Heart right ventricle (tissue), 16 donors: ENCODE measurements around the gene PLD1. TPM values are rescaled to one million over a fixed set of nuclear protein-coding genes. Genes with fewer than 3 reads are reported as not detected.

Experiments
- ATAC-seq, 8 donors: fragments of 200-7000 bp; cut with Tn5 transposase; one replicate each; pipeline ENCODE4 v1.9.1; 2020; ENCODE audit warnings: mild to moderate bottlenecking in 8 of 8, moderate library complexity in 8 of 8, moderate number of reproducible peaks in 1 of 8
- DNase-seq, 2 donors: peaks; one replicate each; pipeline ENCODE4 v3.0.0-alpha.2; 2020
- H3K27ac ChIP-seq, 10 donors: fragments of 200-600 bp; sonication (generic) in 2 of 10; one replicate each; pipeline versions ENCODE4 v1.5.0 to v1.8.0; 2020 to 2022; ENCODE audit warnings: mild to moderate bottlenecking in 3 of 10
- H3K27me3 ChIP-seq, 7 donors: fragments of 200-600 bp; one replicate each; pipeline ENCODE4 v1.8.0; 2021 to 2022; ENCODE audit warnings: mild to moderate bottlenecking in 2 of 7
- H3K36me3 ChIP-seq, 9 donors: fragments of 200-600 bp; sonication (generic) in 1 of 9; one replicate each; pipeline versions ENCODE4 v1.5.0 to v1.8.0; 2020 to 2022; ENCODE audit warnings: mild to moderate bottlenecking in 2 of 9
- H3K4me1 ChIP-seq, 9 donors: fragments of 200-600 bp; sonication (generic) in 1 of 9; one replicate each; pipeline versions ENCODE4 v1.5.0 to v1.8.0; 2020 to 2022; ENCODE audit warnings: mild to moderate bottlenecking in 4 of 9
- H3K4me3 ChIP-seq, 10 donors: fragments of 200-600 bp; sonication (generic) in 2 of 10; one replicate each; pipeline versions ENCODE4 v1.5.0 to v1.8.0; 2020 to 2022; ENCODE audit warnings: mild to moderate bottlenecking in 7 of 10, moderate library complexity in 2 of 10
- H3K9me3 ChIP-seq, 11 donors: fragments of 200-600 bp in 10 of 11; sonication (generic) in 2 of 11; one replicate each; pipeline versions ENCODE4 v1.5.0 to v1.8.0; 2013 to 2022; ENCODE audit warnings: mild to moderate bottlenecking in 2 of 11, control low read depth in 1 of 11, moderate library complexity in 1 of 11
- CTCF ChIP-seq, 9 donors: fragments of 200-600 bp; sonication (generic) in 2 of 9; IDR thresholded peaks; one replicate each; pipeline versions ENCODE4 v1.5.0 to v1.8.0; 2021 to 2022; ENCODE audit warnings: antibody characterized with exemption in 9 of 9, mild to moderate bottlenecking in 5 of 9, moderate library complexity in 1 of 9
- WGBS, 2 donors: extraction: QIAGEN DNeasy Blood & Tissue Kit; methylation state at CpG; one replicate each; pipeline ENCODE4 v1.1.7; 2013; ENCODE audit warnings: inconsistent platforms in 1 of 2; 5-methylcytosine and 5-hydroxymethylcytosine counted together
- intact Hi-C, 10 donors: fragments of 100-400 bp; cut with DNase I; formaldehyde crosslinking; loops; one replicate each; pipeline versions ENCODE4 v1.11.1 to v1.14.2; 2022
- polyA plus RNA-seq, 2 donors: library from polyadenylated mRNA; stranded (reverse); fragments of 200-250 nt; gene quantifications; one replicate each; pipeline ENCODE4 v1.2.3, GENCODE V29; 2013
- total RNA-seq, 10 donors: library from RNA; stranded (reverse); fragmentation: NEBNext Ultra II Directional in 3 of 10; extraction: Animal tissue kit (Norgen Biotek cat#: 25700) in 3 of 10; gene quantifications; one replicate each; pipeline versions ENCODE4 v1.2.1 to v1.2.4, GENCODE V29; 2021 to 2023
- donor health status: Arrhythmogenic right ventricular cardiomyopathy.
- donor health status: ischemic (EF 13 %, LVEDD 7.1; RV severe dilation, severe dysfunction).
- donor health status: healthy with polysubstance abuse.
- donor health status: DM: no; HTN: yes; CAD: no.
- donor health status: DM: no; HTN: no; CAD: no.
- donor health status: ischemic (EF 25% LVEDD 6.9; RV normal size, moderate dysfunction).
- donor health status: ischemic (EF 25% LVEDD 5.7; RV mildly dilated, moderate dysfunction).
- donor health status: healthy.
- donor health status: DM: yes; HTN: yes; CAD: no.
- donor health status: Ischemic cardiomyopathy.
- donor health status: ischemic (EF 35%, LVEDD 5.7; RV mildly dilated, moderate dysfunction).
- donor health status: nonischemic (EF 11% LVEDD 7.7; RV severe dilation, severe dysfunction).
- donor health status: DM: yes; HTN: yes; CAD: no.
- donor health status: PGD.
- donor health status: ischemic (EF 29% LVEDD 5.4; RV normal size, mild dysfunction).
- donor health status: nonischemic (EF 23%, LVEDD 6.1; RV moderate dilation, normal function).

The PLD1 gene
- total and polyA plus RNA-seq, 12 donors: 10.5 to 83.3 (median 62.9) TPM

- intact Hi-C loops: loop anchor here in 7 of 10 donors (5.0 to 10.0 kb wide), 9 partner anchors 97 to 599 kb away; partner anchors contain the start of gene TNIK (in 1 of the 7)
- Histone ChIP-seq H3K36me3 (no peaks in the 10 kb centered on the region), H3K4me1 (peaks cover 2 to 33% (median 11%) of the 10 kb centered on the region in 9 donors), H3K27ac (peak overlapping the region in 1 of 10 donors; percentile 49), H3K4me3 (no peak overlapping the region), H3K27me3 (no peaks in the 10 kb centered on the region), H3K9me3 (no peaks in the 10 kb centered on the region)
- TF ChIP-seq CTCF (IDR thresholded peaks at IDR 0.05): no peak
- DNase-seq (no peak), ATAC-seq (no peak)
- 92 to 95% methylated on average over 5 of the region's 5 CpGs for WGBS, 2 donors
Observed at GRCh38 chr3:171561596-171562323, 248.5 kb downstream of the PLD1 start.

GRCh38 chr3:171559586-171559985 lies 250.7 kb downstream of the PLD1 start:
- DNase-seq: no peak
- intact Hi-C loops: loop anchor here in 3 of 10 donors (5.0 to 10.0 kb wide), 3 partner anchors 95 to 237 kb away; partner anchors contain the start of gene TNIK (in 3 of the 3)
- no peak for TF ChIP-seq CTCF (IDR thresholded peaks at IDR 0.05)

DNA sequence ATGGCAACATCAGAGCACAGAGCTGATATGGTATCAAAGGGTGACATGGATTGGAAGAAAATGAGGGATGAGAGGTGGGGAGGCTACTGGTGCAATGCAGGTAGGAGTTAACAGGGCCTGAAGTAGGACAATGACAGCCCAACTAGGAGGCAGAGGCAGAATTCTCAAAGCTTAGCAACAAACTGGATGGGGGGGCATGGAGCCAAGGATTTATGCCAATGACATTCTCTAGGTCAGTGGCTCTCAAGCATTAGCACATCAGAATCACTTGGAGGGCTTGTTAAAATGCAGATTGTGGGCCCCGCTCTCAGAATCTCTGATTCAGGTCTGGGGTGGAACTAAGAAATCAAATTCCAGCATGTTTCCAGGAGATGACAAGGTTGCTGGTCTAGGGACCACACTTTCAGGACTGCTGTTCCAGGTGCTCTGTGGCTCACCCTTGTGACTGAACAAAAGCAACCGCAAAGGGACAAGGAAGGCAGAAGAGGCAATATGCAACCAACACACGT lies 252.0 kb downstream of the PLD1 start:
- Histone ChIP-seq H3K36me3 (no peaks in the 10 kb centered on the region), H3K9me3 (no peaks in the 10 kb centered on the region), H3K27me3 (no peaks in the 10 kb centered on the region), H3K4me1 (peaks cover 0 to 25% (median 4%) of the 10 kb centered on the region in 9 donors), H3K4me3 (no peak overlapping the region), H3K27ac (no peak overlapping the region)
- TF ChIP-seq CTCF (IDR thresholded peaks at IDR 0.05): peak in 1 of 9 donors; percentile 16
- DNase-seq (no peak), ATAC-seq (peak in 4 of 8 donors; percentile 27 to 48 (median 41))
- WGBS, 2 donors: 57 to 64% methylated on average over 3 of the region's 3 CpGs
- intact Hi-C loops: loop anchor here in 3 of 10 donors (5.0 to 10.0 kb wide), 3 partner anchors 93 to 236 kb away; partner anchors contain the start of gene TNIK (in 3 of the 3)

More at GRCh38 chr3:171559586-171559985, 250.7 kb downstream of the PLD1 start:
- ATAC-seq: no peak
- H3K9me3 ChIP-seq: no peaks in the 10 kb centered on the region
- no peaks in the 10 kb centered on the region for H3K36me3 ChIP-seq
- no peak overlapping the region for H3K27ac ChIP-seq
- H3K27me3 ChIP-seq: no peaks in the 10 kb centered on the region
- WGBS, 2 donors: 64 to 80% methylated on average over 7 of the region's 7 CpGs
- H3K4me1 ChIP-seq: peaks cover 0 to 27% (median 5%) of the 10 kb centered on the region in 9 donors
- no peak overlapping the region for H3K4me3 ChIP-seq

DNA sequence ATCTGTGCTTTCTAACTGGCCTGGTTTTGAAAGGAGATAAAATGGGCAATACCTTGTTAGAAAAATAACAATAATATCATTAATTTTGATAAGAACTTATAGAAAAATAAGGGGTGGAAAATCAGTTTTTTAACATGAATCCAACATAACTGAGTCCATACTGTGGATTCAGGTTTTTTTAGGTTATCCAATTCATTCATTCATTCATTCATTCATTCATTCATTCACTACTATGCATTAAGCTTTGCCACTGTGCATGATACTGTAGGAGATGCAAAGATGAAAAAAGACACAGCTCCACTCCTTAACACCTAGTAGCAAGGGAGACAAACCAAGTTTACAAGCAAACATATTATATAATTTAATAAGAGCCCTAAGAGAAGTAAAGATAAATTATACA lies 253.1 kb downstream of the PLD1 start:
- H3K4me1 ChIP-seq: peaks cover 0 to 27% (median 4%) of the 10 kb centered on the region in 9 donors
- intact Hi-C loops: loop anchor here in 3 of 10 donors (5.0 to 10.0 kb wide), 3 partner anchors 92 to 235 kb away; partner anchors contain the start of gene TNIK (in 3 of the 3)
- TF ChIP-seq CTCF (IDR thresholded peaks at IDR 0.05): no peak
- no peak overlapping the region for H3K27ac ChIP-seq
- DNase-seq (no peak), ATAC-seq (no peak)
- no peak overlapping the region for H3K4me3 ChIP-seq
- H3K36me3 ChIP-seq: no peaks in the 10 kb centered on the region
- H3K27me3 ChIP-seq: no peaks in the 10 kb centered on the region
- H3K9me3 ChIP-seq: no peaks in the 10 kb centered on the region
